ENCODE results near the gene TM4SF5.

The TM4SF5 gene

GRCh38 chr17:4741544-4741943 is 30.1 kb upstream of the TM4SF5 start:
- H3K4me3 ChIP-seq (ENCODE audit: low read length) = no peak overlapping the region
- DNase-seq (ENCODE audit: low read depth) = no peak
- TF ChIP-seq CTCF (IDR thresholded peaks at IDR 0.05; ENCODE audit: insufficient read depth, low read depth, low read length, missing control alignments) = no peak

- DNase-seq (ENCODE audit: low read depth) = no peak
- H3K4me3 ChIP-seq (ENCODE audit: low read length) = no peak overlapping the region
- no peak for TF ChIP-seq CTCF (IDR thresholded peaks at IDR 0.05; ENCODE audit: insufficient read depth, low read depth, low read length, missing control alignments)
Observed at GRCh38 chr17:4742133-4742532, 29.6 kb upstream of the TM4SF5 start.

- TF ChIP-seq CTCF (IDR thresholded peaks at IDR 0.05; ENCODE audit: insufficient read depth, low read depth, low read length, missing control alignments) = no peak
- DNase-seq (ENCODE audit: low read depth) = no peak
- H3K4me3 ChIP-seq (ENCODE audit: low read length) = no peak overlapping the region
Observed at GRCh38 chr17:4742629-4743028, 29.1 kb upstream of the TM4SF5 start.

GRCh38 chr17:4743216-4743615 is 28.5 kb upstream of the TM4SF5 start:
- no peak overlapping the region for H3K4me3 ChIP-seq (ENCODE audit: low read length)
- DNase-seq (ENCODE audit: low read depth) = no peak
- TF ChIP-seq CTCF (IDR thresholded peaks at IDR 0.05; ENCODE audit: insufficient read depth, low read depth, low read length, missing control alignments) = no peak

GRCh38 chr17:4743898-4744297 is 27.8 kb upstream of the TM4SF5 start:
- DNase-seq (ENCODE audit: low read depth) = no peak
- TF ChIP-seq CTCF (IDR thresholded peaks at IDR 0.05; ENCODE audit: insufficient read depth, low read depth, low read length, missing control alignments) = no peak
- H3K4me3 ChIP-seq (ENCODE audit: low read length) = no peak overlapping the region

- H3K4me3 ChIP-seq (ENCODE audit: low read length) = no peak overlapping the region
- no peak for TF ChIP-seq CTCF (IDR thresholded peaks at IDR 0.05; ENCODE audit: insufficient read depth, low read depth, low read length, missing control alignments)
- no peak for DNase-seq (ENCODE audit: low read depth)
Observed at GRCh38 chr17:4744999-4745969, 26.4 kb upstream of the TM4SF5 start.

GRCh38 chr17:4747847-4748246 is 23.8 kb upstream of the TM4SF5 start:
- H3K4me3 ChIP-seq (ENCODE audit: low read length) = no peak overlapping the region
- DNase-seq (ENCODE audit: low read depth) = no peak

More at GRCh38 chr17:4747847-4748246, 23.8 kb upstream of the TM4SF5 start:
- TF ChIP-seq CTCF (IDR thresholded peaks at IDR 0.05; ENCODE audit: insufficient read depth, low read depth, low read length, missing control alignments) = no peak

Data from epithelial cell of esophagus (primary cell).